ENCODE measurements around the gene TFEB. TPM values are rescaled to one million over a fixed set of nuclear protein-coding genes. Genes with fewer than 3 reads are reported as not detected.

TFEB gene
- total RNA-seq, 1 donor from 2014 or later = 41.7 TPM

GRCh38 chr6:41706876-41707564 is 28.4 kb downstream of the TFEB start:
- DNase-seq (ENCODE audit: low spot score) = no peak

- DNase-seq (ENCODE audit: low spot score) = peak; percentile 79
Measured at GRCh38 chr6:41705996-41706835, 29.2 kb downstream of the TFEB start.

DNA sequence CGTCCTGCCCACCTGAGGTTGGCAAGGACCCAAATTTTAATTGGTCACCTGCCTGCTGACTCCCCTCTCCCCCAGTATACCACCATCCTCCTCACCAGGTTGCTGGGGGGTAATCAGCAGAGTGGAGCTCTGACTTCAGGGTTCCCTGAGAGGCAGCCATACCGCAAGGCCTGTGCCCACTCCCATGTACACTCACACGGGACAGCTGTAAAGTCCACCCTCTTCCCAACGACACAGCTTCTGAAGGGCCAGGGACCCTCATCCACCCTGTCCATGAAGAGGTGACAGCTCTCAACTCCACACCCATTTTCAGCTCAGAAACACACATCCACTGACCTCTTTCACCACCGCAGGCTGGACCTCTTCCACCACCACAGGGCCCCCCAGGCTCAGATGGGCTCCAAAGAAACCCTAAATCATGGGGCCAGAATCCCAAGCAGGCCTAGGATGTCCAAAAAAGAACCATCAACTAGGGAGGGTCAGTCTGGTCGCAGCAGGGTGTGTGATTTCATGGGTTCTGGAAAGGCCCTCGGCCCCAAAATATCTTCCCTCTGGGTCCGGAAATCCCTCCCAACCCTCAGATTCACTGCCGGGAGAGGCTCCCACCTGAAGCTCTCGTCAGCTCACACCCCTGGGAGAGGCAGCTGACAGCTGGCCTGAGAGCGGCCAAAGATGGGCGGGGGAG is 30.0 kb downstream of the TFEB start:
- DNase-seq (ENCODE audit: low spot score) = no peak

- no peak for DNase-seq (ENCODE audit: low spot score)
Measured at GRCh38 chr6:41704656-41705310, 30.6 kb downstream of the TFEB start.

DNA sequence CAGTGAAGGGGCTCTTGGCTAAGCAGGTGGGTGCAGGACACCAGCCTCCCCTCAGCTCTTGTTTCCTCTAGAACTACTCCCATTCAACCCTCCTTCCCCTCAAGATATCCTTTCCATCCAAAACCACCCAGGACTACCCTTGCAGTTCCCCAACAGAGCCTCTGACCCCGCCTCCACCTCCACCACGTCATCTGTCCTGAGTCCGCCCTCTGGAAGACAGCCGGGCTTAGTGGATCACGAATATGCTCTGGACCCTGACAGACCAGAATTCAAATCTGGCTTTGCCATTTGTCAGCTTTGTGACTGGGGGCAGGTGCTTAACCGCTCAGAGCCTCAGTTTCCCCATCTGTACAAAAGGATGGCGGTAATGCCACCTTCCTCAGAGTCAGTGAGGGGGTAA is 31.4 kb downstream of the TFEB start:
- no peak for DNase-seq (ENCODE audit: low spot score)

DNA sequence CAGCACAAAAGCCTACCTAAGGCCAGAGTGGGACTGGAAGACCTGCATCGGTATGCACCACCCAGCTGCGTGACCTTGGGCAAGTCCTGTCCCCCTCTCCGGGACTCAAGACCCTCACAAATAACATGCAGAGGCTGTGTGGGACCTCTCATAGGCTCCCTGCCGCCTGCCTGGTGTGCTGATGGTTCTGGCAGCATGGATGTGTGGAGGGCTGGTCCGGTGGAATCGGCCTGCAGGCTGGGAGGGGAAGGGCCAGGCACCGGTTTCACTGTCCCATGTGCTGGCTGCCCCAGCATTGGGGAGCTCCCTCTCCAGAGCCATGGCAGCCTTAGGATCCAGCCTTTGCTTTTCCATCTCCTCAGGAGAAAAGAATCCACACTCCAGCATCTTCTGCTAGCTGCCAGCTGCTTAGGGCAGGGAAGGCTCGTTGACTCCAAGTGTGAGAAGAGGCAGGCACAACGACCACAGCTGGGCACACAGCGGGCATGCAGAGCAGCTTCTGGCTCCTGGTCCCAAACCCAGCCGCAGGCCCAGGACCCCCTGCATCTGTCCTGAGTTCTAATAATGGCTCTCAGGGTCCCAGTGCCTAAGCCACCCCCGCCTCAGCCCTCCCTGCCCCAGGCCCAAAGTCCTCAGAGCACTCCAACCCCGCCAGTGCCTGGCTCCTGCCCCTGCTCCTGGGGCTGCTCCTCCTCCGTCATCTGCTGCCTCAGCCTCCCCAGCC is 32.5 kb downstream of the TFEB start:
- DNase-seq (ENCODE audit: low spot score) = no peak

DNA sequence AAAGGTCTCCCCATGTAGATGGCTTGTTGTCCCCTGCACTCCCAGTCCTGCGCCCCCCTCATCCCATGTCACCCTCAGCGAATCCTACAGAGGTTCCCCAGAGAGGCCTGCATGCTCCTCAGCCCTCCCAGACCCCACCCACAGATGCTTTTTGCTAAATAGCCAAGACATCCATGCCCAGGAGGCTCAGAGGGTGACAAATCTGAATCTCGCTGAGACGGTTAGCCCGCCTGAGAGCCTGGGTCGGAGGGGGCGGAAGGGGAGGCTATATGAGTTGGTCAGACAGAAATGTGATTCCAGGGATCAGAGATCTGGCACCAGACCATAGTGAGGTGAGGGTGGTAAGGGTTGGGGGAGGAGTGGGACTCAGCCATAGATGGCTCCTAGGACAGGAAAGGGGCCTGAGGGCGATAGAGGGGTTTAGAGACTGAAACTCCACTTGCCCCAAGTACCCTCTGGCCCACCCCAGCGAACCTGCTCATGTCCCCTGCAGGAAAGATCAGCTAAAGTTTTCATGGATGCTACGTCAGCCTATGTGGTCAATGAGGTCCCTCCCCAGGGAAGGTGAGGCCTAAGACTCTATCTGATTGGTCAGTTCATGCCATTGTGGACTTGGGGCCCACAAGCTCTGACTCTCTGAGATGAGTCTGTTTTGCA is 33.2 kb downstream of the TFEB start:
- no peak for DNase-seq (ENCODE audit: low spot score)

- DNase-seq (ENCODE audit: low spot score) = no peak
Measured at GRCh38 chr6:41700463-41701347, 34.7 kb downstream of the TFEB start.

DNA sequence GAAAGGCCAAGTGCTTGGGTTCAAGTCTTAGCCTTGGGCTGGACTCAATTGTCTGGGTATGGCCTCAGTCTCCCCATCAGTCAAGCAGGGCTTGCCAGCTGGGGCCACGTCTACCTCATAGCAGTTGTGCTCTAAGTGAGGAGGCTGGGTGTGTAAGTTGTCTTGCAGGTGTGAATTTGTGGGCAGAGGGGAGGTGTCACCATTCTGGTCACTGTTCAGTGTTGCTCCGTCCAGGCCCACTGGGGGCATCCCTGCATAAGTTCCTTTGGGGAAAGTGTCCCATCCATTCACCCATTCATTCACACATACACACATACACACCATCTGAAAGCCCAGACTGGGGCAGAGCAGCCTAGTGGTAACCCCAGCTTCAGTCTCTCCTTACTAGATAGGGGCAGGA is 36.3 kb downstream of the TFEB start:
- DNase-seq (ENCODE audit: low spot score) = no peak

- DNase-seq (ENCODE audit: low spot score) = no peak
Measured at GRCh38 chr6:41697861-41698781, 37.3 kb downstream of the TFEB start.

GRCh38 chr6:41696788-41697187 is 38.6 kb downstream of the TFEB start:
- DNase-seq (ENCODE audit: low spot score) = no peak

- no peak for DNase-seq (ENCODE audit: low spot score)
Measured at GRCh38 chr6:41695825-41696224, 39.6 kb downstream of the TFEB start.

DNA sequence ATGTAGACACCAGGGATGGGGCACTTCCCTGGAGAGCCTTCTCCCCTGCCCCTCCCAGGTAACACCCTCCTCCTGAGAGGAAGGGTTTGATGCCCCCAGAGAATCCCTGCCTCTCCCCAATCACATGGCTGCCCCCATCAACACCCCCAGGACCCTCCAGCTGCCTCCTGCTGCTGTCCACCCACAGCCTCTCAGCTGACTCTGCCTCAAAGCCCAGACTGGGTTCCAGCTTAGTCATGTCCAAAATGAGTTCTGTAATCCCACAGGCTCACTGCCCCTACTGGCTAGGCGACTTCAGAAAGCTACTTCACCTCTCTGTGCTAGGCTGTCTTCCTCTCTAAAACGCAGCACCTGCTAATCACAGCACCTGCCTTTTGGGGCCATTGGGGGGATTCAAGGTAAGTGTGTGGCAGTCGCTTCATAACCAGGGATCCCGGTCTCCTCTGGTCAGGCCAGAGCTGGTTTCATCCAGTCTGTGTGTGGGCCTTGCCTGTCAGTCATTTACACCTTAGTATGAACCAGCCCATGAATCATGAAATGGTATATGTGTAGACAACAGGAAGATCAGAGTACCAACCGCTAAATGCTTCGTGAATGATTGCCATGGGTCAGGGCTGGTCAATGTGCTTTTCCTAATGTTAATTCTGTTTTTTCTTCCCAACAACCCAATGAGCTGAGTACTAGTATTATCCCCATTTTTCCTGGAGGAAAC is 40.4 kb downstream of the TFEB start:
- DNase-seq (ENCODE audit: low spot score) = no peak

- no peak for DNase-seq (ENCODE audit: low spot score)
Measured at GRCh38 chr6:41693281-41694240, 41.8 kb downstream of the TFEB start.

- no peak for DNase-seq (ENCODE audit: low spot score)
Measured at GRCh38 chr6:41692730-41693129, 42.7 kb downstream of the TFEB start.

GRCh38 chr6:41692080-41692675 is 43.2 kb downstream of the TFEB start:
- no peak for DNase-seq (ENCODE audit: low spot score)
